ENCODE data around the gene ATOH1. TPM values are rescaled to one million over a fixed set of nuclear protein-coding genes. Genes with fewer than 3 reads are reported as not detected.

Gene ATOH1
- total RNA-seq, 4 donors from 2014 or later = 0.19 TPM; not detected in 3

DNA sequence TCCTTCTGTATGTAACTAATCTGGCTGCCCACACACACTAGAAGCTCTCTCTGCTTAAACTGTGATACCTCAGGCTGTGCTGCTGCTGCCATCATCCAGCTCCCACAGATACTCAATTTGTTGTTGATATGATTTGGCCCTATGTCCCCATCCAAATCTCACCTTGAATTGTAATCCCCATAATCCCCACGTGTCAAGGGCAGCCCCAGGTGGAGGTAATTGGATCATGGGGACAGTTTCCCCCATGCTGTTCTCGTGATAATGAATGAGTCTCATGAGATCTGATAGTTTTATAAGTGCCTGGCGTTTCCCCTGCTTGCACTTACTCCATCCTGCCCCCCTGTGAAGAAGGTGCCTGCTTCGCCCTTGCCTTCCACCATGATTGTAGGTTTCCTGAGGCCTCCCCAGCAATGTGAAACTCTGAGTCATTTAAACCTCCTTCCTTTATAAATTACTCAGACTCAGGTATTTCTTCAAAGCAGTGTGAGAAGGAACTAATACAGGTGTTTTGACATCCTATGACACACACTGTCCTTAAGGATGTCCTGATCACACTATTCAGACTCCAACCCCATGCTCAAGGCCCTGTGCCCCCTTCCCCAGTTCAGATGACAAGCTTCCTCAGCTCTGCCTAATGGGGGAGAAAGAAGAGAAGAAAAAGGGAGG, 2.9 kb upstream of the ATOH1 start:
- H3K27ac ChIP-seq = no peak overlapping the region
- H3K4me3 ChIP-seq = no peak overlapping the region
- in situ Hi-C loops (cut with MboI; ENCODE audit: low sequenced_read_pairs in 4 of 4) = no loop called here
- H3K9me3 ChIP-seq = no peaks in the 10 kb centered on the region
- TF ChIP-seq POLR2A (IDR thresholded peaks at IDR 0.05) (no peak), CTCF (IDR thresholded peaks at IDR 0.05 in 4 of 5, conservative IDR thresholded peaks at IDR 0.05 in 1 of 5) (no peak)
- intact Hi-C loops (cut with DNase I; ENCODE audit: low total_unique reads) = no loop called here
- peaks cover 11 to 22% of the 10 kb centered on the region in 2 donors for H3K4me1 ChIP-seq
- no peaks in the 10 kb centered on the region for H3K36me3 ChIP-seq
- peaks cover 50 to 58% (median 54%) of the 10 kb centered on the region in 3 donors for H3K27me3 ChIP-seq
- ATAC-seq (no peak), DNase-seq (no peak)

DNA sequence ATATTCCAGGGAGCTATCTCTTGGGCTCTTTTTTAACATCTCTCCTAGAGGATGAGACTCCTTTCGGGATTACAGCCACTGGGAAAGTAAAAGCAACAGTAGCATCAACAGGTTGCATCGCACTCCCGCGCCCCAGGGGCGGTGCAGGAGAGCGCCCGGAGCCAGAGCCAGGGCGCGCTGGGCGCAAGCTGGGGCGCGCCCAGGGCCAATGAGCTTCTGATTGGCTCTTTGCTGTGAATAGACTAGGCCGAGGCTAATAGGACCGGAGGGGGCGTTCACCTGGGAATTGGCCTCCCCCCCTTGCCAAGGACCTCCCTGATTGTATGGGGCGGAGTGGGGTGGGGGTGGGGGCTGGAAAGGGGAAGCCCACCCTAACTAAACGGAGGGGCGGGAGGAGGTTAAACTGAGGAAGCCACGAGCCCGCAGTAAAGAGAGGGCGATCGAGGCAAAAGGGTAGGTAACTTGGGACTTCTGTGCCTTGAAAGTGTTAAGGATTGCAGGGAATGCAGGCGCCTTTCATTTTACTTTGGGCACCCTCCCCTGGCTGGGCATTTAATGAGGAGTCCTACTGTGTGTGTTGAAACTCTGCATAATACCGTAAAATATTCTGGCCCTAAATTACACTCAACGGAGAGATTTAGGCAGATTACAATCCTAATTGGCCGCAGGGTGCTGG, 1.1 kb upstream of the ATOH1 start:
- Histone ChIP-seq H3K9me3 (no peaks in the 10 kb centered on the region), H3K36me3 (no peaks in the 10 kb centered on the region), H3K4me1 (peaks cover 11 to 22% of the 10 kb centered on the region in 2 donors), H3K27ac (no peak overlapping the region), H3K4me3 (peak overlapping the region in 1 of 4 donors; percentile 55), H3K27me3 (peaks cover 67 to 75% (median 71%) of the 10 kb centered on the region in 3 donors)
- no peak for ATAC-seq
- intact Hi-C loops (cut with DNase I; ENCODE audit: low total_unique reads) (no loop called here), in situ Hi-C loops (cut with MboI; ENCODE audit: low sequenced_read_pairs in 4 of 4) (no loop called here)
- no peak for TF ChIP-seq CTCF (IDR thresholded peaks at IDR 0.05 in 4 of 5, conservative IDR thresholded peaks at IDR 0.05 in 1 of 5)
- no peak for TF ChIP-seq POLR2A (IDR thresholded peaks at IDR 0.05)
- no peak for DNase-seq

GRCh38 chr4:93828995-93829819, 654 bp downstream of the ATOH1 start:
- intact Hi-C loops (cut with DNase I; ENCODE audit: low total_unique reads) (no loop called here), in situ Hi-C loops (cut with MboI; ENCODE audit: low sequenced_read_pairs in 4 of 4) (no loop called here)
- peaks cover 84 to 90% (median 89%) of the 10 kb centered on the region in 3 donors for H3K27me3 ChIP-seq

More at GRCh38 chr4:93828995-93829819, 654 bp downstream of the ATOH1 start:
- no peaks in the 10 kb centered on the region for H3K36me3 ChIP-seq
- peaks cover 12 to 22% of the 10 kb centered on the region in 2 donors for H3K4me1 ChIP-seq
- no peak for ATAC-seq
- H3K4me3 ChIP-seq = peak overlapping the region; percentile 30 to 55 (median 42)
- no peak for DNase-seq
- no peak overlapping the region for H3K27ac ChIP-seq
- H3K9me3 ChIP-seq = no peaks in the 10 kb centered on the region
- TF ChIP-seq POLR2A (IDR thresholded peaks at IDR 0.05) (no peak), CTCF (IDR thresholded peaks at IDR 0.05 in 4 of 5, conservative IDR thresholded peaks at IDR 0.05 in 1 of 5) (no peak)

Measured in gastrocnemius medialis (tissue), 4 donors.